Aorta (tissue), 5 donors: Measurements from ENCODE around the gene TSHZ2. TPM values are rescaled to one million over a fixed set of nuclear protein-coding genes. Genes with fewer than 3 reads are reported as not detected.
A peak's percentile ranks its signal among the peaks of the same experiment; 100 is the strongest.

ENCODE experiments used
- ATAC-seq: fragments of 200-7000 bp; cut with Tn5 transposase; one replicate; pipeline ENCODE4 v1.9.1; 2022; ENCODE audit warnings: moderate library complexity; ENCODE audit not compliant: low FRiP score
- DNase-seq, 2 donors: peaks; one replicate each; pipeline ENCODE4 v3.0.0-alpha.2; 2020
- H3K27ac ChIP-seq, 2 donors: one replicate each; pipeline ENCODE4 v1.5.1; 2013; ENCODE audit warnings: low read length in 2 of 2, mild to moderate bottlenecking in 2 of 2, moderate library complexity in 2 of 2, control low read depth in 1 of 2, inconsistent platforms in 1 of 2, low read depth in 1 of 2
- H3K27me3 ChIP-seq, 2 donors: one replicate each; pipeline ENCODE4 v1.6.1; 2013; ENCODE audit warnings: control low read depth in 1 of 2, low read length in 1 of 2, mild to moderate bottlenecking in 1 of 2, moderate library complexity in 1 of 2; ENCODE audit not compliant: insufficient read depth in 2 of 2, control insufficient read depth in 1 of 2
- H3K36me3 ChIP-seq, 2 donors: one replicate each; pipeline ENCODE4 v1.6.1; 2013; ENCODE audit warnings: control low read depth in 1 of 2, low read length in 1 of 2, mild to moderate bottlenecking in 1 of 2; ENCODE audit not compliant: insufficient read depth in 2 of 2, control insufficient read depth in 1 of 2
- H3K4me1 ChIP-seq, 2 donors: one replicate each; pipeline ENCODE4 v1.6.1; 2013; ENCODE audit warnings: low read length in 2 of 2, control low read depth in 1 of 2, mild to moderate bottlenecking in 1 of 2, moderate library complexity in 1 of 2; ENCODE audit not compliant: insufficient read depth in 2 of 2, control insufficient read depth in 1 of 2
- H3K4me3 ChIP-seq, 2 donors: one replicate each; pipeline ENCODE4 v1.5.1; 2013; ENCODE audit warnings: low read length in 2 of 2, control low read depth in 1 of 2, mild to moderate bottlenecking in 1 of 2
- H3K9me3 ChIP-seq: one replicate; pipeline ENCODE4 v1.6.1; 2013; ENCODE audit warnings: mild to moderate bottlenecking, low read length; ENCODE audit not compliant: control insufficient read depth
- WGBS, 2 donors: extraction: QIAGEN DNeasy Blood & Tissue Kit; methylation state at CpG; one replicate each; pipeline ENCODE4 v1.1.7; 2013; 5-methylcytosine and 5-hydroxymethylcytosine counted together
- intact Hi-C, 2 donors: fragments of 100-400 bp; cut with DNase I; formaldehyde crosslinking; loops; one replicate each; pipeline versions ENCODE4 v1.14.2 to v1.15.0; 2022
- polyA plus RNA-seq, 2 donors: library from polyadenylated mRNA; stranded (reverse); fragments of 200-250 nt; gene quantifications; one replicate each; pipeline ENCODE4 v1.2.3, GENCODE V29; 2013
- total RNA-seq, 2 donors: library from RNA; stranded (reverse); fragmentation: NEBNext Ultra II Directional; extraction: Animal tissue kit (Norgen Biotek cat#: 25700); gene quantifications; one replicate each; pipeline ENCODE4 v1.2.1, GENCODE V29; 2021
- donor health status: healthy with polysubstance abuse.
- donor health status: Bipolar disorder and iron deficiency.
- donor health status: DM: no; HTN: no; CAD: no.
- donor health status: DM: no; HTN: no; CAD: no.
- donor health status: DM: yes; HTN: yes; CAD: no.

Gene TSHZ2
- total and polyA plus RNA-seq, 4 donors: 0.08 to 95.4 (median 13.3) TPM

DNA sequence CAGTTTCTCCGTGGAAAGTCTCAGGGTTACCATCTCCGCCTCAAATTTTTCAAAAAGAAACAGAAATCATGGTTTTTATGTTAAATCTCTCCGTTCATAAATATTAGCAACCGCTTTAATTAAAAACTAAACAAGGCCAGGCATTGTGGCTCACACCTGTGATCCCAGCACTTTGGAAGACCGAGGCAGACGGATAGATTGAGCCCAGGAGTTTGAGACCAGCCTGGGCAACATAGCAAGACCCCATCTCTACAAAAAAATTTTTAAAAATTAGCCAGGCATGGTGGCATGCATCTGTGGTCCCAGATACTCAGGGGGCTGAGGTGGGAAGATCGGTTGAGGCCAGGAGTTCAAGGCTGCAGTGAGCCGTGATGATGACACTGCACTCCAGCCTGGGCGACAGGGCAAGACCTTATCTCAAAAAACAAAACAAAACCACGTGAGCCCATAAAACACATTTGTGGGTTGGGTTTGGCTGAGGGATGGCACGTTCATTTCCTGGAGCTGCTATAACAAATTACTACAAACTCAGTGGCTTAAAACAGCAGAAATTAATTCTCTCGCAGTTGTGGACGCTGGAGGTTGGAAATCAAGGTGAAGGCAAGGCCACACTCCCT lies 398.3 kb downstream of the TSHZ2 start:
- ATAC-seq: no peak

DNA sequence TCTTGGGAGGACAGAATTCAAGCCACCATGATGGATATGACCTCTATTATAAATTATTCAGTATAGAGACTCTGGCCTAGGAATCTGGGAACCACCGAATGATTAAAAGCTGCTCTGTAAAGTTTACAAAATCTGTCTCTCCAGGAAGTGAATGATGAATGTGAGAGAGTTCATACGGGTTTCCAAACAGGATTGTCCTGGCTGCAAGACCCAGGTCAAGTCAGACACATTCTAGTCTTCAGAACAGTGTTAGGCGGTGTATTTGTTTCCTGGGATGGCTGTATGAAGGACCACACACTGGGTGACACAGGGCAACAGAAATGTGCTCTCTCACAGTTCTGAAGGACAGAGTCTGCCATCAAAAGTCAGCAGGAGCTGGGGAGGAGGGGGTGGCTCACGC lies 399.1 kb downstream of the TSHZ2 start:
- H3K4me1 ChIP-seq: no peaks in the 10 kb centered on the region
- DNase-seq: no peak
- intact Hi-C loops: no loop called here
- H3K9me3 ChIP-seq: no peaks in the 10 kb centered on the region
- 71 to 88% methylated on average over 4 of the region's 4 CpGs for WGBS, 2 donors
- H3K36me3 ChIP-seq: no peaks in the 10 kb centered on the region
- H3K27ac ChIP-seq: no peak overlapping the region
- ATAC-seq: no peak
- H3K27me3 ChIP-seq: no peaks in the 10 kb centered on the region
- no peak overlapping the region for H3K4me3 ChIP-seq

More for the DNA sequence above, 398.3 kb downstream of the TSHZ2 start:
- Histone ChIP-seq H3K27me3 (no peaks in the 10 kb centered on the region), H3K4me1 (no peaks in the 10 kb centered on the region), H3K27ac (no peak overlapping the region), H3K4me3 (no peak overlapping the region), H3K36me3 (no peaks in the 10 kb centered on the region), H3K9me3 (no peaks in the 10 kb centered on the region)
- WGBS, 2 donors: 72 to 82% methylated on average over 13 of the region's 13 CpGs
- DNase-seq: no peak
- intact Hi-C loops: no loop called here

DNA sequence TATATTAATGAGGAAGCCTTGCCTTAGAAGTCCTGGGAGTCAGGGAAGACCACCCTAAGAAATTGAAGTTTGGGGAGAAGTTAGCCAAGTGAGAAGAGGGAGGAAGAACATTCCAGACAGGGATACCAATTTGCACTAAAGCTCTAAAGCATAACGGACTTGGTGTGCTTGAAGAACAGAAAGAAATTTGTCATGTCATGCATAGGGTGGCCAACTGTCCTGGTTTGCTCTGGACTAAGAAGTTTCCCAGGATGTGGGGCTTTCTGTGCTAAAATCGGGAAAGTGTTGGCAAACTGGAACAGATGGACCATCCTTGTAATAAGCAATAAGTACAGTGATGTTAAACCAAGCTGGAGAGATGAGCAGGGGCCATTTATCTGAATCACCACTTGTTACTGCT lies 403.9 kb downstream of the TSHZ2 start:
- H3K9me3 ChIP-seq: peaks cover 2% of the 10 kb centered on the region
- no peaks in the 10 kb centered on the region for H3K27me3 ChIP-seq
- H3K4me3 ChIP-seq: no peak overlapping the region
- ATAC-seq (no peak), DNase-seq (no peak)
- 75 to 88% methylated on average over 2 of the region's 2 CpGs for WGBS, 2 donors
- intact Hi-C loops: no loop called here
- no peaks in the 10 kb centered on the region for H3K4me1 ChIP-seq
- no peaks in the 10 kb centered on the region for H3K36me3 ChIP-seq
- H3K27ac ChIP-seq: no peak overlapping the region

DNA sequence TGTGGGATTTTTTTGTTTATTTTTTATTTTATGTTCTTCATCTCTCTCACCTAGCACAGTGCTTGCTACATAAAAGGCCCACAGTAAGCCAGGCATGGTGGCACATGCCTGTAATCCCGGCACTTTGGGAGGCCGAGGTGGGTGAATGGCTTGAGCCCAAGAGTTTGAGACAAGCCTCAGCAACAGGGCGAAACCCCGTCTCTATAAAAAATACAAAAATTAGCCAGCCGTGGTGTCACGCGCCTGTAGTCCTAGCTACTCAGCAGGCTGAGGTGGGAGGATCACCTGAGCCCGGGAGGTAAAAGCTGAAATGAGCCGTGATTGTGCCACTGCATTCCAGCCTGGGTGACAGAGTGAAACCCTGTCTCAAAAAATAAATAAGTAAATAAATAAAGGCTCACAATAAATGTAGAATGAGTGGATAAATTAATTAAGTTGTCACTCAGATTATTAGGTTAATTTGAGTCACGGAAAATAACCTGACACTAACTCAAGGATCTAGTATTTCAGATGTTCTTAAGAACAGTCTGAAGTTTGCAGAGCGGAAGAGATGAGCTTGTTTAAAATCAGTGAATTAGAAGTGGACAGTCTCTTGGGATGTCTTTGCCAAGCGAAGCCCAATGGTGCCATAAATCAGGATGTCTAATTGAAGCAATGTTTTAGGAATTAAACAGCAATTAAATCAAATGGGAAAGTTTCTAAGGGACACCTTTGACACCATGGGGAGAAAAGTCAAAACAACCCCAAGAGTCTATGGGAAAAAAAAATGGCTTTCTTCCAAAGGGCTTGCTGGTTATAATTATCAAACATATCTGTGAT lies 407.1 kb downstream of the TSHZ2 start:
- H3K4me1 ChIP-seq: no peaks in the 10 kb centered on the region
- whole genome bisulfite sequencing, 2 donors: 81 to 84% methylated on average over 12 of the region's 12 CpGs
- no peaks in the 10 kb centered on the region for H3K36me3 ChIP-seq
- DNase-seq (no peak), ATAC-seq (no peak)
- no peaks in the 10 kb centered on the region for H3K27me3 ChIP-seq
- peaks cover 2% of the 10 kb centered on the region for H3K9me3 ChIP-seq
- H3K4me3 ChIP-seq: no peak overlapping the region
- no peak overlapping the region for H3K27ac ChIP-seq
- intact Hi-C loops: no loop called here

DNA sequence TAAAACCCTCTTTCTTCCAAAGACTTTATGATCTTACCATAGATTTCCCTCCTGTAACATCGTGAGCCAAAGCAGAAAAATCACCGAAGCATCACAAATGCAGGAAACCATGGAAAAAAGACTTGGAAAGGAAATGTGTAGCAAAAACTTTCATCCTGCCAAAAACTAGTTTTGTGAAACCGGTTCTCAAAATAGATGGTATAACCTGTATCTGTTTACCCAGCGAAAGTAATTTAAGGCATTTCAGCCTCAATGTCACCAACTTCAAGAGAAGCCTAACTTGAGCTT lies 407.6 kb downstream of the TSHZ2 start:
- Histone ChIP-seq H3K4me3 (no peak overlapping the region), H3K27me3 (no peaks in the 10 kb centered on the region), H3K27ac (no peak overlapping the region), H3K9me3 (peaks cover 2% of the 10 kb centered on the region), H3K36me3 (no peaks in the 10 kb centered on the region), H3K4me1 (no peaks in the 10 kb centered on the region)
- 3 to 10% methylated on average over 4 of the region's 4 CpGs for WGBS, 2 donors
- no peak for DNase-seq
- ATAC-seq: no peak
- intact Hi-C loops: no loop called here

DNA sequence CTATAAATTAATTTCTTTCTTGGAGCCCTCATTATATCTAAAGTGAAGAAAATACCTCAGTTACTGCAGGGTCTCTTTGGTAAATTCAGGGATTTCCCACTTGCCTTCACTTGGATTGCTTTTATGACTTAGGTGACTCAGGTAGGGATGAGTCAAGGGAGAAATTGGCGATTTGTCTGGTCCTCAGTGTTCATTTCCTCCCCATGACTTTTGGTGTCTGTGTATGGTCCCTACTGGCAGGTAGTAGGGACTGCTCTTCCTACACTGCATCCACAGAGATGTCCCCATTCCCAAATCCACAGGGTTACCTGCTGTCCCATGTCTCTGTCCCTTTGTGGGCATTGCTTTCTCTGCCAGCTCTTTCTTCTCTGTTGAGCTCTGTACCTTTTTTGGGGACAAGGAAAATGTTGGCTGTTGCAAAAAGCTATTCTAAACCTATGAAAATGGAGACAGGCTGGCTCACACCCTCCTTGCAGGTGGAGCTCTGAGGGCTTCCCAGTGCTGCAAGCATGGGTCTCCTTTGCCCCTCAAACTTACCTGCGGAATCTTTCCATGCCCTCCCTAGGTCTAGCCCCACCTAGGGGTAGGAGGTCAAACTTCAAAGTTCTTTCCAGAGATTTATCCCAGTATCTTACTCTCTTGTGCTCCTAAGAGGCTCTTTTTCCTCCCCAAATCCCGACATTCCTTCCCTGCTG lies 409.6 kb downstream of the TSHZ2 start:
- intact Hi-C loops: no loop called here
- Histone ChIP-seq H3K27ac (no peak overlapping the region), H3K4me1 (no peaks in the 10 kb centered on the region), H3K4me3 (no peak overlapping the region), H3K9me3 (no peaks in the 10 kb centered on the region), H3K27me3 (no peaks in the 10 kb centered on the region), H3K36me3 (no peaks in the 10 kb centered on the region)
- WGBS, 2 donors: 78 to 81% methylated on average over 3 of the region's 3 CpGs
- ATAC-seq (no peak), DNase-seq (no peak)

DNA sequence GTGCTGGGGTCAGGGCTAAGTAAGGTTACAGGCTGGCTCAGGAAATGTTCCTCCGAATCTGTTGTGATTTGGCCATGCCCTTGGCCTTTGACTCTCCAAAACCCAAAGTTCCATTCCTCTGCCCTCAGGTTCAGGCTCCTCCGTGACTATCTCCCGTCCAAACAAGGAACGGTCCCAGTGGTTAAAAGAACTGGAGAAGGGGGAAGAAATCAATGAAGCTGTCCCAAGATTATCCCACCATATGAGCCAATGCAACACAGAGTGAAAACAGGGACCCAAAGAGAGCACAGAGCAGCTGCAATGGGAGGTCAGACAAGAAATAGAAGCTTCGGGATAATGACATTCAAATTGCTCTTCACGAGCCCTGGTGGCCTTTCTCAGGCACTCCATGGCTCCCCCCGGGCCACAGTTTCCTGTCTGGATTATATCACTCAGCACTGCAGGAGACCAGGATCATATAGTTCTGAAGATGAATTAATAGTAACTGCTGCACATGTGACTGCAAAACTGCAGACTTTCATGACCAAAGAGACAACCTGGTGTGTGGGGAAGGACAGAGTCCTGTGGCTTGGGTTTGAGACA lies 410.2 kb downstream of the TSHZ2 start:
- ATAC-seq: no peak
- intact Hi-C loops: no loop called here

DNA sequence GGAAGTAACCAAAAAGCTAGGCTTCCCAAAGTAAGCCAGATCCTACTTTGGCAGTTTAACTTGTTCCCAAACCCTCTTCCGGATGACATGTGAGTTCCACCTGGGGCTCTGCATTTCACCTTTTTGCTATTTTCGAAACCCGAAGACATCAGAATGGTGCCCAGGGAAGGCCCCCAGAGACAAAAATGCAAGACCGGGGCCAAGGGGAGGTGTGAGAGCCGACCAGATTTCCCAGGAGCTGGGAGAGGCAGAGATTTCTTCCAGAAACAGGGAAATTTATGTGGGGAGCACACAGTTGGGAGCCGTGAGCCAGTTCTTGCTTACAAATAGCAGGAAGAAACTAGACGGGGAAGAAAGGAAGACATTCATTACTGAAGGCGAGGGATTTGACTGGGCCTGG lies 411.8 kb downstream of the TSHZ2 start:
- no peaks in the 10 kb centered on the region for H3K27me3 ChIP-seq
- no peak overlapping the region for H3K4me3 ChIP-seq
- H3K27ac ChIP-seq: no peak overlapping the region
- peak; percentile 42 for ATAC-seq
- no peaks in the 10 kb centered on the region for H3K9me3 ChIP-seq
- H3K36me3 ChIP-seq: no peaks in the 10 kb centered on the region
- DNase-seq: no peak
- 62 to 80% methylated on average over 8 of the region's 8 CpGs for WGBS, 2 donors
- no peaks in the 10 kb centered on the region for H3K4me1 ChIP-seq
- intact Hi-C loops: no loop called here

More for the DNA sequence above, 410.2 kb downstream of the TSHZ2 start:
- no peak overlapping the region for H3K4me3 ChIP-seq
- no peaks in the 10 kb centered on the region for H3K4me1 ChIP-seq
- H3K9me3 ChIP-seq: no peaks in the 10 kb centered on the region
- no peak overlapping the region for H3K27ac ChIP-seq
- H3K36me3 ChIP-seq: no peaks in the 10 kb centered on the region
- WGBS, 2 donors: 52 to 59% methylated on average over 7 of the region's 7 CpGs
- DNase-seq: no peak
- H3K27me3 ChIP-seq: no peaks in the 10 kb centered on the region
